Stimulated activated CD4-positive, alpha-beta T cell treated with anti-CD3 and anti-CD28 coated beads, Interleukin-1b, Interleukin-23, amount 100 ng/mL, for 48 hours (primary cell): ENCODE results near the gene SELPLG.
A peak's percentile ranks its signal among the peaks of the same experiment; 100 is the strongest.
"Not testable (repeated sequence)": the region's sequence is repeated elsewhere in the genome, so short reads cannot be mapped to it uniquely, and the experiment has no call there.

ENCODE experiments used
- DNase-seq: peaks from one replicate; pipeline ENCODE4 v3.0.0-alpha.2; 2020

SELPLG gene

GRCh38 chr12:108633534-108634248 is at the start of gene SELPLG:
TSS of gene SELPLG (minus strand) at chr12:108633894. CDS start at chr12:108624307, 9,587 bp downstream.
- DNase-seq: peak; percentile 88

- DNase-seq: no peak
These were observed 47.6 kb upstream of the SELPLG start for GRCh38 chr12:108681317-108681716.

- no peak for DNase-seq
These were observed 45.5 kb upstream of the SELPLG start for GRCh38 chr12:108679106-108679681.

- DNase-seq: no peak
These were observed 44.5 kb upstream of the SELPLG start for GRCh38 chr12:108678104-108678730.

GRCh38 chr12:108677381-108677780 is 43.7 kb upstream of the SELPLG start:
- no peak for DNase-seq

- no peak for DNase-seq
These were observed 43.0 kb upstream of the SELPLG start for GRCh38 chr12:108676707-108677106.

- no peak for DNase-seq
These were observed 42.1 kb upstream of the SELPLG start for GRCh38 chr12:108675792-108676191.

- DNase-seq: no peak
These were observed 38.4 kb upstream of the SELPLG start for GRCh38 chr12:108672054-108672453.

- no peak for DNase-seq
These were observed 37.4 kb upstream of the SELPLG start for GRCh38 chr12:108671110-108671509.

GRCh38 chr12:108670066-108670631 is 36.5 kb upstream of the SELPLG start:
- DNase-seq: no peak

GRCh38 chr12:108668542-108668941 is 34.8 kb upstream of the SELPLG start:
- no peak for DNase-seq

- DNase-seq: no peak
These were observed 34.4 kb upstream of the SELPLG start for GRCh38 chr12:108668063-108668462.

- no peak for DNase-seq
These were observed 33.7 kb upstream of the SELPLG start for GRCh38 chr12:108667349-108667748.

GRCh38 chr12:108666401-108666881 is 32.7 kb upstream of the SELPLG start:
- no peak for DNase-seq

- no peak for DNase-seq
These were observed 32.0 kb upstream of the SELPLG start for GRCh38 chr12:108665608-108666202.

- peak; percentile 87 for DNase-seq
These were observed 30.9 kb upstream of the SELPLG start for GRCh38 chr12:108664338-108665258.

- no peak for DNase-seq
These were observed 29.8 kb upstream of the SELPLG start for GRCh38 chr12:108663324-108664015.

- DNase-seq: not testable (repeated sequence)
These were observed 24.4 kb upstream of the SELPLG start for GRCh38 chr12:108658115-108658514.

- no peak for DNase-seq
These were observed 23.5 kb upstream of the SELPLG start for GRCh38 chr12:108657130-108657745.

GRCh38 chr12:108656247-108656646 is 22.6 kb upstream of the SELPLG start:
- DNase-seq: not testable (repeated sequence)

GRCh38 chr12:108655812-108656175 is 22.1 kb upstream of the SELPLG start:
- not testable (repeated sequence) for DNase-seq
